NB4 (cell line): ENCODE data around the gene QDPR.

Experiments used
- DNase-seq: peaks from one replicate; pipeline ENCODE4 v3.0.0; 2010; ENCODE audit warnings: low read depth
- H3K4me3 ChIP-seq: one replicate; pipeline ENCODE4 v1.5.1; 2011; ENCODE audit warnings: mild to moderate bottlenecking, low read depth, low read length, moderate library complexity
- CTCF ChIP-seq: IDR thresholded peaks from one replicate; pipeline ENCODE4 v1.5.1; 2012; ENCODE audit warnings: low read depth, low read length
- MAX ChIP-seq: IDR thresholded peaks from 2 replicates; pipeline ENCODE4 v1.6.1; 2011; ENCODE audit warnings: low read depth, low read length
- MYC ChIP-seq: IDR thresholded peaks from 2 replicates; pipeline ENCODE4 v1.6.1; 2011; ENCODE audit warnings: low read depth, low read length
- POLR2A ChIP-seq: IDR thresholded peaks from 2 replicates; pipeline ENCODE4 v1.6.1; 2011; ENCODE audit warnings: mild to moderate bottlenecking; ENCODE audit not compliant: insufficient read length; ENCODE audit errors: extremely low read depth

Gene QDPR

DNA sequence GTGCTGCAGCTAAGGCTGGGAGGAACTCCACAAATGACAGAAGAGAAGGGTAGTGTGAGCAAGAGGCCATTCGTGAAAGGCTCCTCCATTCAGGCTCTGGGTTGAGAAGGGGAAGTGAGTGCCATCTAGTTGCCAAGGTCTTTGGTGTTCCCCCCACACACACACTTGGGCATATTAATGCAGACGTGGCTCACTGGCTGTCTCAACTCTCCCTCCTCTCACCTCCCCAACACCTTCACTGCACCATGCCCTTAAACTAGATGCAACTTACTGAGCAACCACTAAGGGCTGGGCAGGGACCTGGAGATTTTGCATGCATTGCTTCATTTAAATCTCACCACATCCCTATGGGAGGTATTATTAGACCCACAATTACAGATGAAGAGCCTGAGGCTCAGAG lies 11.8 kb upstream of the QDPR start:
- DNase-seq: peak; percentile 54
- no peak overlapping the region for H3K4me3 ChIP-seq
- TF ChIP-seq MYC: no peak
- TF ChIP-seq POLR2A: no peak
- no peak for TF ChIP-seq MAX
- peak; percentile 2 for TF ChIP-seq CTCF

GRCh38 chr4:17521595-17521994 lies 9.7 kb upstream of the QDPR start:
- no peak for DNase-seq
- no peak for TF ChIP-seq MYC
- TF ChIP-seq MAX: no peak
- no peak for TF ChIP-seq CTCF
- no peak overlapping the region for H3K4me3 ChIP-seq

GRCh38 chr4:17517664-17518063 lies 5.8 kb upstream of the QDPR start:
- no peak overlapping the region for H3K4me3 ChIP-seq
- DNase-seq: no peak
- TF ChIP-seq POLR2A (no peak), CTCF (no peak), MYC (no peak), MAX (no peak)

DNA sequence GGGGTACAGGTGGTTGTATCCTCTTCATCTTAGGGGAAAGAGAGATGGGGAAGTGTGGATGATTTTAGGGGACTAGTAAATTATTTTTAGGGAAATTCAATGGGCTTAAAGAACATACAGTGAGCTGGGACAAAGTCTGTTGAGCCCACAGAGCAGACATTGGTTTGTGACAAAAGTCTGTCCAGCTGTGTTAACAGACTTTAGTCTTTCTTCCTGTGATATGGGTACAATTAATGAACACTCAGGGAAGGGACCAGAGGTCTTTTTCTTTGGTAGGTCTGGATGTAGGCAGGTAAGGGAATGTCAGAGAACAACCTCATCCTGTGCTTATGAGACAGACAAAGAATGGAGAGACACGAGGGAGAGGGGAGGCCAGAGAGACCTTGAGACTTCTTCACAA lies 5.1 kb upstream of the QDPR start:
- H3K4me3 ChIP-seq: no peak overlapping the region
- DNase-seq: no peak
- TF ChIP-seq POLR2A: no peak
- no peak for TF ChIP-seq MAX
- no peak for TF ChIP-seq CTCF
- no peak for TF ChIP-seq MYC

- TF ChIP-seq CTCF: no peak
- no peak for TF ChIP-seq MAX
- no peak for TF ChIP-seq POLR2A
- TF ChIP-seq MYC: no peak
Measured at GRCh38 chr4:17515445-17516407, 3.8 kb upstream of the QDPR start.

More at GRCh38 chr4:17515445-17516407, 3.8 kb upstream of the QDPR start:
- H3K4me3 ChIP-seq: no peak overlapping the region
- no peak for DNase-seq
